GM10248 (cell line): ENCODE measurements around the gene NKAIN1.

Source experiments
- CTCF ChIA-PET: fragments of 300-600 bp; sonication (Branson Sonifier 250); formaldehyde crosslinking; extraction: SDS; loops from one replicate; lab custom pipeline; 2021; ENCODE audit warnings: antibody characterized with exemption; lab: Yijun Ruan, JAX
- POLR2A ChIA-PET: fragments of 350-650 bp; sonication (Branson Sonifier 250); formaldehyde crosslinking; extraction: SDS; loops from one replicate; lab custom pipeline; 2020; ENCODE audit warnings: antibody characterized with exemption; lab: Yijun Ruan, JAX
- DNase-seq: peaks from one replicate; pipeline ENCODE4 v3.0.0; 2012; ENCODE audit errors: extremely low spot score
- TF ChIP-seq, protein P1 (sequence below): IDR thresholded peaks from 2 replicates; pipeline ENCODE4 v1.5.1; 2012; ENCODE audit warnings: mild to moderate bottlenecking, low read depth; ENCODE audit errors: extremely low read depth, missing control alignments, control extremely low read depth

Gene NKAIN1

DNA sequence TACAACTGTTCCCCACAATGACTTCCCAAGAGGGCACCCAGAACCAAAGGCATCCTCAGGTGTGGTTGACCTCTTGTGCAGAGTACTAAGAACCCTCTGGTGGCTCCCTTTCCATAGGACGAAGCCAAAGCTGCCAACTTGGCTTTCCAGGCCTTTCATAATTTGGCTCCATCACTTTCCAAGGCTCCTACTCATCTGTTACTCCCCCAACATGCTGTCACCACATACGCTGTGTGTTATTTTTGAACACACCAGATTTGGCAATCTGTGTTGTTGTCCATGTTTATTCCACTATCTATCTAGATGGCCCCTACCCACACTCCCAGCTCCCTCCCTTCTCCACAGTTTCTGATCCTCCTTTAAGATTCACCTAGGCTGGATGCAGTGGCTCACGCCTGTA is 10.2 kb upstream of the NKAIN1 start:
- TF ChIP-seq, protein P1, sequence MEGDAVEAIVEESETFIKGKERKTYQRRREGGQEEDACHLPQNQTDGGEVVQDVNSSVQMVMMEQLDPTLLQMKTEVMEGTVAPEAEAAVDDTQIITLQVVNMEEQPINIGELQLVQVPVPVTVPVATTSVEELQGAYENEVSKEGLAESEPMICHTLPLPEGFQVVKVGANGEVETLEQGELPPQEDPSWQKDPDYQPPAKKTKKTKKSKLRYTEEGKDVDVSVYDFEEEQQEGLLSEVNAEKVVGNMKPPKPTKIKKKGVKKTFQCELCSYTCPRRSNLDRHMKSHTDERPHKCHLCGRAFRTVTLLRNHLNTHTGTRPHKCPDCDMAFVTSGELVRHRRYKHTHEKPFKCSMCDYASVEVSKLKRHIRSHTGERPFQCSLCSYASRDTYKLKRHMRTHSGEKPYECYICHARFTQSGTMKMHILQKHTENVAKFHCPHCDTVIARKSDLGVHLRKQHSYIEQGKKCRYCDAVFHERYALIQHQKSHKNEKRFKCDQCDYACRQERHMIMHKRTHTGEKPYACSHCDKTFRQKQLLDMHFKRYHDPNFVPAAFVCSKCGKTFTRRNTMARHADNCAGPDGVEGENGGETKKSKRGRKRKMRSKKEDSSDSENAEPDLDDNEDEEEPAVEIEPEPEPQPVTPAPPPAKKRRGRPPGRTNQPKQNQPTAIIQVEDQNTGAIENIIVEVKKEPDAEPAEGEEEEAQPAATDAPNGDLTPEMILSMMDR, result no peak
- ChIA-PET CTCF (interaction anchor here (1.1 to 1.4 kb wide), 2 partner anchors 14 to 64 kb away, joined by 3 read pairs; no protein-coding TSS in a partner anchor), POLR2A (no interaction called here)
- DNase-seq, result no peak

DNA sequence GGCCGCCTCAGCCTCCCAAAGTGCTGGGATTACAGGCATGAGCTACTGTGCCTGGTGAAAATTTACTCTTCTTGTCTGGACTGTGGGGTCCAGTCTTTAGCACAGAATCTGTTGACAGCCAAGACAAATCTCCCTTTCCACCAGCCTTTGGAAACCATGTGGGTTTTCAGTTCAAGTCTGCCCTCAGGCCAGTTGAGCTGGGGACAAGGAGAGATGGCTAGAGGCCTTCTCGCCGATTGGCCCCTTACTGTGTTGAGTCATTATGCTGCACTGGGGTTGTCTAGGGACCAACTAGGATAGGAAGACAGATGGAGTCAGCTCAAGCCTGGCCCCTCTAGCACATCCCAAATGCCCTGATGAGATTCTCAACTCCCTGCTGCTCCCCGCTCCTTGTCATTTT is 8.6 kb upstream of the NKAIN1 start:
- TF ChIP-seq, protein P1, result no peak
- POLR2A ChIA-PET, result no interaction called here
- no peak for DNase-seq
- CTCF ChIA-PET, result interaction anchor here (1.4 kb wide), 1 partner anchor 13 kb away, joined by 3 read pairs; no protein-coding TSS in a partner anchor

DNA sequence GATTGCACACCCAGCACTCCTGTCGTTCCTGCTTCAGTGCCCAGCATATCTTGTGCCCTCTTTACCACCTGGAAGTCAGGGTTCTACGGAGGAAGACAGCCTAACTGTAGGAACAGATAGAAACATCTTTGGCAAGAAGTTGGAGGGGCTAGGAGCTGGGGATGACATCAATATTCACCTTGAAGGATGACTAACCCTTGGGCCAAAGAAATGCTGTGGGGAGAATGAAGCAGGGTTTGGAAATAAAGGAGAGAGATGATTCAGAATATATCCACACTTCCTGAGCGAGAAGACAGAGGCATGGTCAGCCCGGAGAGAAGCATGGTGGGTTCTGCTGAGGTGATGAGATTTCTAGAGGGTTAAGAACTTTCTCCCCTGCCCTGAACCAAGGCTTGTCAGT is 4.6 kb upstream of the NKAIN1 start:
- no peak for DNase-seq
- ChIA-PET POLR2A (no interaction called here), CTCF (interaction anchor here (1.0 kb wide), 1 partner anchor 15 kb away, joined by 3 read pairs; no protein-coding TSS in a partner anchor)
- TF ChIP-seq, protein P1, result no peak

DNA sequence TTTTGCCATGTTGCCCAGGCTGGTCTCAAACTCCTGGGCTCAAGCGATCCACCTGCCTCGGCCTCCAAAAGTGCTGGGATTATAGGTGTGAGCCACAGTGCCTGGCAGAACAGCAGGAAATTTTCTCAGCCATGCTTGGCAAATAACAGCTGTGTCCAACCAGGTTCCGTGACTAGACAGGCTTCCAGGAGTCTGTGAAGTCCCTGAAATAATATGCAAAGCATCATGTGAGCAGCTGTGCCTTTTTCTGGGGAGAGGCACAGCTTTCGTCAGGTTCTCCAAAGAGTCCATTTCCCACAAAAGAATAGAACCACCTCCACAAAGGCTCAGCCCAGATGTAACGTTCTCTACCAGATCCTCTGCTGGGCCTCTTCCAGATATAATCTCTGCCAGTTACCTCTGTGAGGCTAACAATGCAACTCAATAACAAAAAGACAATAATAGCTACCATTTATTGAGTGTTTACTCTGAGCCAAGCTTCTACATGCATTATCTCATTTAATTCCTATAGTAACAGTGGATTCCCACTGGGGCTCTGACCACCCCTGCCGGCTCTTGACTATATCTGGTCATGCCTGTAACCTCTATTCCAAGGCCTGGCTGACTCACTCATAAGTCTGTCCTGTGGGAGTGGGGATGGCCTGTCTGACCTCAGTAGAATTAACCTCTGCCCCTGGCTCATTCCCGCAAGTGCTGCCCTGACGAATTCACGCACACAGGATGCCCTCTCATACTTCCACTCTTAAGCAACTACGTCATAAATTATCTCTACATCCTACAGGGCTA is 4.0 kb upstream of the NKAIN1 start:
- no peak for DNase-seq
- TF ChIP-seq, protein P1, result no peak
- POLR2A ChIA-PET, result no interaction called here
- CTCF ChIA-PET, result no interaction called here

DNA sequence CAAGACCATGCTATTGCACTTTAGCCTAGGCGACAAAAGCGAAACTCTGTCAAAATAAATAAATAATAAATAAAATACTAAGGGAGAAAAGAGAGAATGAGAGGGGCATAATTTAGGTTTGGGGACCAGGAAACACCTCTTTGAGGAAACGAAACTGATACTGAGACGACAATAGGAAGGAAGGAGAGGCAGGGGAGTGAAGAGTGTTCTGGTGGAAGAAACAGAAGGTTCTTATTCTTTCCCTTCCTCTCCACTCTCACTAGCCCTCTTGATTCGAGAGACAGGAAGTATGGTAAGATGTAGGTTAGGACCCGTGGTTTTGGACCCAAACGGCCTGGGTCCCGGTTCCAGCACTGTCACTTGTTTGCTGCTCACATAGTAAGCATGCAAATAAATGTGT is 1.6 kb upstream of the NKAIN1 start:
- DNase-seq, result no peak
- TF ChIP-seq, protein P1, result no peak
- POLR2A ChIA-PET, result no interaction called here
- CTCF ChIA-PET, result no interaction called here

DNA sequence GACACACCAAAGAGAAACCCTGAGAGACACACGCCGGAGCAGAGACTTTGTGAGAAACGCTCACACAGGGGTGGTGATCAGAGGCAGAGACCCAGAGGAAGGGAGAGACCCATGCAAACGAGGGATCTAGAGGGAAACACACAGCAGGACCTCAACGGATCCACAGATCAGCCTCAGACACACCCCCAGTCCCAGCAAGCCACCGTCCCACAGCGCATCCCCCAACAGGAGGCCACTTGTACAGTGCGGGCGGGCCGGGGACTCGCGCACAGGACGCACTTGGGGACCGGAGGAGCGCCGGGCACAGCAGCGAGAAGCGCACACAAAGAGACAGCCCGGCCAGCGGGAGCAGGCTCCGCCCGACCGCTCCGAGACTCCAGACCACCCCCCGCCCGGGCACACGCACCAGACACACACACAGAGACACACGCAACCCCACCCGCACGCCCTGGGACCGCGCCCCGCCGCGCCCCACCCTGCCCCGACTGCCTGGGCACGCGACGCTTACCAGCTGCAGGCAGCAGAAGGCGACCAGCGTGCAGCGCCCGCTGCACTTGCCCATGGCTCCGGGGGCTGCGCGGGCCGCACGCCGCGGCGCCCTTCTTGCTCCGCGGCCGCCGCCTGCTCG is 587 bp downstream of the NKAIN1 start:
- POLR2A ChIA-PET, result no interaction called here
- TF ChIP-seq, protein P1, result no peak
- CTCF ChIA-PET, result no interaction called here
- DNase-seq, result no peak
